Fibroblast of the conjunctiva (primary cell): ENCODE data around the gene OR10H4.
"Not testable (repeated sequence)": the region's sequence is repeated elsewhere in the genome, so short reads cannot be mapped to it uniquely, and the experiment has no call there.

Source experiments
- DNase-seq: peaks from one replicate; pipeline ENCODE4 v3.0.0-alpha.2; 2010; ENCODE audit warnings: low read depth

Gene OR10H4, protein sequence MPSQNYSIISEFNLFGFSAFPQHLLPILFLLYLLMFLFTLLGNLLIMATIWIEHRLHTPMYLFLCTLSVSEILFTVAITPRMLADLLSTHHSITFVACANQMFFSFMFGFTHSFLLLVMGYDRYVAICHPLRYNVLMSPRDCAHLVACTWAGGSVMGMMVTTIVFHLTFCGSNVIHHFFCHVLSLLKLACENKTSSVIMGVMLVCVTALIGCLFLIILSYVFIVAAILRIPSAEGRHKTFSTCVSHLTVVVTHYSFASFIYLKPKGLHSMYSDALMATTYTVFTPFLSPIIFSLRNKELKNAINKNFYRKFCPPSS

GRCh38 chr19:15948223-15949058 lies at the start of gene OR10H4:
OR10H4 (plus strand) TSS chr19:15949008; CDS start chr19:15949008, 0 bp downstream.
- no peak for DNase-seq

GRCh38 chr19:15899561-15899960 lies 49.2 kb upstream of the OR10H4 start:
- not testable (repeated sequence) for DNase-seq

- DNase-seq = not testable (repeated sequence)
Observed at GRCh38 chr19:15900032-15900431, 48.8 kb upstream of the OR10H4 start.

GRCh38 chr19:15900504-15900903 lies 48.3 kb upstream of the OR10H4 start:
- DNase-seq = no peak

- no peak for DNase-seq
Observed at GRCh38 chr19:15902254-15902653, 46.6 kb upstream of the OR10H4 start.

DNA sequence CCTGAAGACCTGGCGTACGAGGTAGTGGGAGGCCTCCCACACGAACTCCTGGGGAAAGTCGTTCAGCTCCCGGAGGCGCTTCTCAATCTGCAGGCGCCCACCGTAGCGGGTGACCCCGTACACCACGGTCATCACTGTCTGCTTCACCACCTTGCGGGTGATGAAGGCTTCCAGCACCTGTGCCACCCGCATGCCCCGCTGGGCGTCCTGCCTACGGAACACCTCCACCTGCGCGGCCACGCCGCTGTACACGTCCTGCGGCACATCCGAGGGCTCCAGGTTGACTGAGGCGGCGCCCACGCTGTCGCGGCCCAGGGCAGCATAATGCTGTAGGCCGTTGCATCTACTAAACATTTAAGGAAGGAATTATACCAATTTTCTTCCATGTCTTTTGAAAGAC lies 45.9 kb upstream of the OR10H4 start:
- not testable (repeated sequence) for DNase-seq

- DNase-seq = no peak
Observed at GRCh38 chr19:15905026-15905425, 43.8 kb upstream of the OR10H4 start.

DNA sequence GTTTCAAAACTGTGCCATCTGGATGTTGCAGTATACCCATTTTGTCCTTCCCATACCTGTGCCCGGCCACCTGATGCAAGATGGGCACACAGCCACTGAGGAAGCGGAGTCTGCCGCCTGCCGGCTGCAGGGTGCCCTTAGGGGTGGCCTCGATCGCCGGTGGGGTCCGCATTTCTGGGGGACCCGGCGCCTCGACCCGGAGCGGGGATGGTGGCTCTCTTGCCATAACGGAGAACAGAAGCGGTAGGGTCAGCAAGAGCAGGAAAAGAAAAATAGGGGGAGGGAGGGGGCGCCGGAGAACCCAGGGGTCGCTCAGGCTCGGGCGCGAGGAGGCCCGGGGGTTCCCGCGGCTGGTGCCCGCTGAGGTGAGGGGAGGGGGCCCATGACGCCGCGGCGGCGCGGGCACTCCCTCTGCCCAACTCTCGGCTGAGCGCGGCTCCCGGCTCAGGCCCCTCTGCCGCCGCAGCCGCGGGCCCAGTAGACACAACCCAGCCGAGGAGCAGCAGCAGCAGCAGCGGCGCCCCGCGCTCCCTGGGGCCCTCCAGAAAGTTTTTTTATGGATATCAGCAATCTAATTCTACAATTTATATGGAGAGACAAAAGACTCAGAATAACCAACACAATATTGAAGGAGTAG lies 37.1 kb upstream of the OR10H4 start:
- DNase-seq = no peak

GRCh38 chr19:15913384-15913783 lies 35.4 kb upstream of the OR10H4 start:
- DNase-seq = no peak

GRCh38 chr19:15913830-15914229 lies 35.0 kb upstream of the OR10H4 start:
- no peak for DNase-seq

GRCh38 chr19:15915109-15915508 lies 33.7 kb upstream of the OR10H4 start:
- DNase-seq = no peak

DNA sequence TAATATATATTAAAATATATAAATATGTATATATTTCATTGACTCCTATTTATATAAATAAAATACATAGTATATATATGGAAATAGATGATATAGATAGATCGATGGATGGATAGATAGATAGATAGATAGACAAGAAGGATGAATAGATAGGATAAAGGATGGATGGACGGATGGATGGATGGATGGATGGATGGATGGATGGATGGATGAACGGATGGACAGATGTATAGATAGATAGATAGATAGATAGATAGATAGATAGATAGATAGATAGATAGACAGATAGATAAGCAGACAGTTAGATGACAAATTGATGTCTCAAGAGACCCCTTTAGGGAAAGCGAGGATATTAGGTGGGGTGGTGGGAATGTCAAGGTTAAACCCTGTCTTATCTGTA lies 29.6 kb upstream of the OR10H4 start:
- DNase-seq = no peak

DNA sequence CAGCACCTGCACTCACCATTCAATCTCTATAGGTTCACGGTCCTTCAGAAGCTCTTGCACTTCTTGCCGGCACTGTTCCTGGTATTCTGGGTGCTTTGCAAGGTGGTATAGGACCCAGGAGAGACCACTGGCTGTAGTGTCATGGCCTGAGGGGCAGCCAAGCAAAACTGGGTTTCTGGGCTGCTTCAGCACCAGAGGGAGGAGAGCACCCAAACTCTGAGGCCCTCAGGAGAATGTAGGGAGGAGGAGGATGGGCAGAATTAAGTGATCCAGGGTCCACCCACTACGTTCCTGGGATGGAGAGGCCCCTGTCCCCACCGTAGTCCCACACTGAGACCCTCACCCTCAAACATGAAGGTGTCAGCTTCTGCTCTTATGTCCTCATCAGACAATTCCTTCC lies 26.8 kb upstream of the OR10H4 start:
- no peak for DNase-seq

- no peak for DNase-seq
Observed at GRCh38 chr19:15923702-15924101, 25.1 kb upstream of the OR10H4 start.

GRCh38 chr19:15926484-15926883 lies 22.3 kb upstream of the OR10H4 start:
- no peak for DNase-seq

GRCh38 chr19:15928321-15928720 lies 20.5 kb upstream of the OR10H4 start:
- DNase-seq = no peak

- not testable (repeated sequence) for DNase-seq
Observed at GRCh38 chr19:15933761-15934331, 15.0 kb upstream of the OR10H4 start.

DNA sequence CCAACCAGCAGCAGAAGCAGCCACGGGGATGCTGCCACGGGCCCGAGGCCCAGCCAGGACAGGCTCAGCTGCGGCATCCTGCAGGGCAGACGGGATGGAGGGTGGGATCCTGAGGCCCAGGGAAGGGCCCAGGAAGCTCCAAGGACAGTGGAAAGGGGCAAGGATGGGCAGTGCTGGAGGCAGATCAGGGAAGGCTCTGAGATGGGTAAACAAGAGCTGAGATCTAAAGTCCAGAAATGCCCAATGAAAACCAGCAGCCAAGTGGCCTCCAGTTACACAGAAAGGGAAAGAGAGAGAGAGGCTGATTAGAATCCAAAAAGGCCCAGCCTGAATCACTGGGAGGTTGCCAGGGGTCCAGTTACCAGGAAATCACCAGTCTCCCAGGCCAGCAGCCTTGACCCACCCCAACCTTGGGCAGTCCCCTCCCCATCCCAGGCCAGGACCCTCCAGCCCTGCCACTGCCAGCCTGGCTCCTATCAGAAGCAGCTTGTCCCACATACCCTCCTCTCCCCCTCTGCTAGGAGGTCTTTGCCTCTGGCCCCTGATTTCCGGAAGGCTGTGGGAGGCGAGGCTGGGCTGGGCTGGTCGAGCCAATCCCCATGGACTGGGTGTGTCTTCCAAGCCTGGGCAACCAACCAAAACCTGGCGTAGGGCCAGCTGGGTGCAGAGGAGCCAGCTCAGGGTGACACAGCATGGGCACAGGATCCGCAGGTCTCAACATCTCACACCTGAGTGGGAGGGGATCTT lies 14.3 kb upstream of the OR10H4 start, which contains the start of gene CYP4F11:
TSS of gene CYP4F11 (minus strand) at position 198 of the 747 bp plus-strand sequence. CDS start at position 77, 121 bp downstream.
- no peak for DNase-seq

- no peak for DNase-seq
Observed at GRCh38 chr19:15935167-15935702, 13.6 kb upstream of the OR10H4 start.

DNA sequence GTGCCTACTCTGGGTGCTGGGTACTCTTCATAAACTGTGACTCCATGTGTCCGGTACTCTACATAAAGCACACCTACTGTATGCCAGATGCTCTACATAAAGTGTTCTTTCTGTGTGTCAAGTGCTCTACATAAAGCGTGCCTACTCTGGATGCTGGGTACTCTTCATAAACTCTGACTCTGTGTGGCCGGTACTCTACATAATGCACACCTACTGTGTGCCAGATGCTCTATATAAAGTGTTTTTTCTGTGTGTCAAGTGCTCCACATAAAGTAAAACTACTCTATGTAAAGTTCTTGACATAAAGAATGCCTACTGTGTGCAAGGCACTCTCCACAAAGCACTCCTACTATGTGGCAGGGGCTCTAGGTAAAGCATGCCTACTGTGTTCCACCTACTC lies 12.6 kb upstream of the OR10H4 start:
- DNase-seq = no peak

GRCh38 chr19:15936950-15937349 lies 11.9 kb upstream of the OR10H4 start:
- no peak for DNase-seq
